ENCODE results near the gene BORCS8. TPM values are rescaled to one million over a fixed set of nuclear protein-coding genes. Genes with fewer than 3 reads are reported as not detected.

The BORCS8 gene
- total and polyA plus RNA-seq, 5 donors from 2014 or later: 20.1 to 28.4 (median 22.8) TPM

DNA sequence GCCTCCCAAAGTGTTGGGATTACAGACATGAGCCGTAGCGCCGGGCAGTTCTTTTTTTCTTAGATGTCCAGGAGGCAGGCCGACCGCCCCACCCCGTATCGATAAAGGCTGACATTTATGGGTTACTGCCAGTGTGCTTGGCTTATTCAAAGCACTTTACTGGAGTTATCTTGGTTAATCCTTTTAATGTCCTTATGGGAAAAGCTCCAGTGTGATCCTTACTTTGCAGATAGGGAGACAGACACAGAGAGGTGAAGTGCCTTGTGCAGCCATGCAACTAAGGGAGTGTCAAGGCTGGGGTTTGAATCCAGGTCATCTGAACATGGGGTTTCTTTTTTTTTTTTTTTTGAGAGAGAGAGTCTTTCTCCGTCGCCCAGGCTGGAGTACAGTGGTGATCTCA, 39.0 kb upstream of the BORCS8 start:
- Mint-ChIP-seq H3K4me3 (no peak overlapping the region), H3K27me3 (peaks cover 17% of the 10 kb centered on the region), H3K9me3 (peaks cover 0 to 14% (median 4%) of the 10 kb centered on the region in 7 donors), H3K36me3 (no peaks in the 10 kb centered on the region), H3K27ac (no peak overlapping the region), H3K4me1 (no peaks in the 10 kb centered on the region)
- no peaks in the 10 kb centered on the region for H3K4me1 ChIP-seq (ENCODE audit: control insufficient read depth, insufficient read depth, low read length, poor library complexity, severe bottlenecking)
- H3K4me3 ChIP-seq (ENCODE audit: low read depth, low read length): no peak overlapping the region
- ATAC-seq (ENCODE audit: low read depth in 2 of 2) (no peak), DNase-seq (no peak)
- no peaks in the 10 kb centered on the region for H3K36me3 ChIP-seq (ENCODE audit: control insufficient read depth, insufficient read depth, low read length)
- H3K27me3 ChIP-seq (ENCODE audit: control insufficient read depth, insufficient read depth, low read length): no peaks in the 10 kb centered on the region
- peaks cover 16 to 19% of the 10 kb centered on the region in 2 experiments for H3K9me3 ChIP-seq (ENCODE audit: control insufficient read depth in 2 of 2, low read length in 2 of 2)
- no peak overlapping the region for H3K27ac ChIP-seq (ENCODE audit: insufficient read depth, low read length, poor library complexity, severe bottlenecking)

GRCh38 chr19:19229701-19230100, 37.7 kb upstream of the BORCS8 start:
- Mint-ChIP-seq H3K9me3 (peaks cover 0 to 7% (median 3%) of the 10 kb centered on the region in 7 donors), H3K4me1 (peaks cover 0 to 4% (median 0%) of the 10 kb centered on the region in 4 donors), H3K27ac (no peak overlapping the region), H3K36me3 (no peaks in the 10 kb centered on the region), H3K27me3 (peaks cover 21% of the 10 kb centered on the region), H3K4me3 (no peak overlapping the region)
- H3K4me1 ChIP-seq (ENCODE audit: control insufficient read depth, insufficient read depth, low read length, poor library complexity, severe bottlenecking): peaks cover 9% of the 10 kb centered on the region
- no peak overlapping the region for H3K4me3 ChIP-seq (ENCODE audit: low read depth, low read length)
- peaks cover 12 to 16% of the 10 kb centered on the region in 2 experiments for H3K9me3 ChIP-seq (ENCODE audit: control insufficient read depth in 2 of 2, low read length in 2 of 2)
- H3K36me3 ChIP-seq (ENCODE audit: control insufficient read depth, insufficient read depth, low read length): no peaks in the 10 kb centered on the region
- no peak for ATAC-seq (ENCODE audit: low read depth in 2 of 2)
- no peak for DNase-seq
- H3K27me3 ChIP-seq (ENCODE audit: control insufficient read depth, insufficient read depth, low read length): no peaks in the 10 kb centered on the region
- H3K27ac ChIP-seq (ENCODE audit: insufficient read depth, low read length, poor library complexity, severe bottlenecking): no peak overlapping the region

DNA sequence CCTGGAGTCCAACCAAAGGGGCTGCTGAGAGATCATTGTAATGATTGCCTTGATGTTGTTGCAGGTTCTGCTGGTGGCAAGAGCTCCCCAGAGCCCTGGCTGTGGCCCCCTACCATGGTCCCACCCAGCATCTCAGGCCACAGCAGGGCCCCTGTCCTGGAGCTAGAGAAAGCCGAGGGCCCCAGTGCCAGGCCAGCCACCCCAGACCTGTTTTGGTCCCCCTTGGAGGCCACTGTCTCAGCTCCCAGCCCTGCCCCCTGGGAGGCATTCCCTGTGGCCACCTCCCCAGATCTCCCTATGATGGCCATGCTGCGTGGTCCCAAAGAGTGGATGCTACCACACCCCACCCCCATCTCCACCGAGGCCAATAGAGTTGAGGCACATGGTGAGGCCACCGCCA, 35.3 kb upstream of the BORCS8 start:
- DNase-seq: no peak
- H3K4me3 Mint-ChIP-seq: no peak overlapping the region
- no peak for ATAC-seq (ENCODE audit: low read depth in 2 of 2)

DNA sequence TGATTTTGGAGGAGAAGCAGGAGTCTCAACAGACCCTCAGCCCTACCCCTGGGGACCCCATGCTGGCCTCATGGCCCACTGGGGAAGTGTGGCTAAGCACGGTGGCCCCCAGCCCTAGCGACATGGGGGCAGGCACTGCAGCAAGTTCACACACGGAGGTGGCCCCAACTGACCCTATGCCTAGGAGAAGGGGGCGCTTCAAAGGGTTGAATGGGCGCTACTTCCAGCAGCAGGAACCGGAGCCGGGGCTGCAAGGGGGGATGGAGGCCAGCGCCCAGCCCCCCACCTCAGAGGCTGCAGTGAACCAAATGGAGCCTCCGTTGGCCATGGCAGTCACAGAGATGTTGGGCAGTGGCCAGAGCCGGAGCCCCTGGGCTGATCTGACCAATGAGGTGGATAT, 34.7 kb upstream of the BORCS8 start:
- Histone ChIP-seq H3K4me3 (ENCODE audit: low read depth, low read length) (no peak overlapping the region), H3K27me3 (ENCODE audit: control insufficient read depth, insufficient read depth, low read length) (peaks cover 3% of the 10 kb centered on the region), H3K27ac (ENCODE audit: insufficient read depth, low read length, poor library complexity, severe bottlenecking) (no peak overlapping the region), H3K36me3 (ENCODE audit: control insufficient read depth, insufficient read depth, low read length) (no peaks in the 10 kb centered on the region), H3K9me3 (ENCODE audit: control insufficient read depth in 2 of 2, low read length in 2 of 2) (no peaks in the 10 kb centered on the region), H3K4me1 (ENCODE audit: control insufficient read depth, insufficient read depth, low read length, poor library complexity, severe bottlenecking) (peaks cover 13% of the 10 kb centered on the region)
- peaks cover 0 to 4% (median 0%) of the 10 kb centered on the region in 4 donors for H3K4me1 Mint-ChIP-seq
- no peak overlapping the region for H3K4me3 Mint-ChIP-seq
- peaks cover 31% of the 10 kb centered on the region for H3K27me3 Mint-ChIP-seq
- H3K9me3 Mint-ChIP-seq: peaks cover 0 to 2% (median 0%) of the 10 kb centered on the region in 7 donors
- H3K27ac Mint-ChIP-seq: no peak overlapping the region
- DNase-seq: no peak
- ATAC-seq (ENCODE audit: low read depth in 2 of 2): no peak
- no peaks in the 10 kb centered on the region for H3K36me3 Mint-ChIP-seq

More for the DNA sequence above, 35.3 kb upstream of the BORCS8 start:
- peaks cover 0 to 2% (median 0%) of the 10 kb centered on the region in 7 donors for H3K9me3 Mint-ChIP-seq
- Histone ChIP-seq H3K9me3 (ENCODE audit: control insufficient read depth in 2 of 2, low read length in 2 of 2) (no peaks in the 10 kb centered on the region), H3K27me3 (ENCODE audit: control insufficient read depth, insufficient read depth, low read length) (peaks cover 3% of the 10 kb centered on the region), H3K4me3 (ENCODE audit: low read depth, low read length) (no peak overlapping the region), H3K27ac (ENCODE audit: insufficient read depth, low read length, poor library complexity, severe bottlenecking) (no peak overlapping the region), H3K4me1 (ENCODE audit: control insufficient read depth, insufficient read depth, low read length, poor library complexity, severe bottlenecking) (peaks cover 13% of the 10 kb centered on the region), H3K36me3 (ENCODE audit: control insufficient read depth, insufficient read depth, low read length) (no peaks in the 10 kb centered on the region)
- no peak overlapping the region for H3K27ac Mint-ChIP-seq
- peaks cover 0 to 4% (median 0%) of the 10 kb centered on the region in 4 donors for H3K4me1 Mint-ChIP-seq
- H3K36me3 Mint-ChIP-seq: no peaks in the 10 kb centered on the region
- peaks cover 31% of the 10 kb centered on the region for H3K27me3 Mint-ChIP-seq

DNA sequence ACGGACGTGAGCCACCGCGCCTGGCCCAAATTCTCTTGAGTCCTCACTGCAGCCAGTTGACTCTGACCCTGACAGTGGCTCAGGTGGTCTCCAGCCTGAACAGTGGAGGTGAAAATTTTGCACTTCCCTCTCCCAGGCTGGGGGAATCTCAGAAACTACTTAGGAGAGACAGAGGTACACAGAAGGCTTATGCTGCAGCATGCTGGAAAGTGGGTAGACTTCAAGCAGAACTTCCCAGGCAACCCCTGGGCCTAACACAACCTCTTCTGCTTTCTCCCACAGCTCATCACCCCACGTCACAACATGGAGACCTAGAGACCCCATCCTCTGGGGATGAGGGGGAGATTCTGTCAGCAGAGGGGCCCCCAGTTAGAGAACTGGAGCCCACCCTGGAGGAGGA, 34.3 kb upstream of the BORCS8 start:
- peaks cover 0 to 4% (median 0%) of the 10 kb centered on the region in 4 donors for H3K4me1 Mint-ChIP-seq
- H3K4me1 ChIP-seq (ENCODE audit: control insufficient read depth, insufficient read depth, low read length, poor library complexity, severe bottlenecking): peaks cover 13% of the 10 kb centered on the region
- H3K36me3 ChIP-seq (ENCODE audit: control insufficient read depth, insufficient read depth, low read length): no peaks in the 10 kb centered on the region
- peaks cover 0 to 2% (median 0%) of the 10 kb centered on the region in 7 donors for H3K9me3 Mint-ChIP-seq
- no peak for DNase-seq
- no peak overlapping the region for H3K4me3 Mint-ChIP-seq
- peaks cover 3% of the 10 kb centered on the region for H3K27me3 ChIP-seq (ENCODE audit: control insufficient read depth, insufficient read depth, low read length)
- H3K36me3 Mint-ChIP-seq: no peaks in the 10 kb centered on the region
- H3K9me3 ChIP-seq (ENCODE audit: control insufficient read depth in 2 of 2, low read length in 2 of 2): no peaks in the 10 kb centered on the region
- no peak overlapping the region for H3K4me3 ChIP-seq (ENCODE audit: low read depth, low read length)
- no peak overlapping the region for H3K27ac Mint-ChIP-seq
- H3K27ac ChIP-seq (ENCODE audit: insufficient read depth, low read length, poor library complexity, severe bottlenecking): no peak overlapping the region
- peaks cover 29% of the 10 kb centered on the region for H3K27me3 Mint-ChIP-seq
- no peak for ATAC-seq (ENCODE audit: low read depth in 2 of 2)

GRCh38 chr19:19224852-19225494, 33.0 kb upstream of the BORCS8 start:
- DNase-seq (peak; percentile 62 to 79 (median 75)), ATAC-seq (ENCODE audit: low read depth in 2 of 2) (peak; percentile 85 to 88)
- no peaks in the 10 kb centered on the region for H3K36me3 ChIP-seq (ENCODE audit: control insufficient read depth, insufficient read depth, low read length)
- H3K4me3 Mint-ChIP-seq: peak overlapping the region in 3 of 4 donors; percentile 71 to 87 (median 83)
- H3K9me3 Mint-ChIP-seq: peaks cover 0 to 2% (median 0%) of the 10 kb centered on the region in 7 donors
- H3K27ac ChIP-seq (ENCODE audit: insufficient read depth, low read length, poor library complexity, severe bottlenecking): no peak overlapping the region
- H3K27ac Mint-ChIP-seq: peak overlapping the region in 1 of 3 donors; percentile 49
- H3K9me3 ChIP-seq (ENCODE audit: control insufficient read depth in 2 of 2, low read length in 2 of 2): no peaks in the 10 kb centered on the region
- peaks cover 3% of the 10 kb centered on the region for H3K27me3 ChIP-seq (ENCODE audit: control insufficient read depth, insufficient read depth, low read length)
- H3K36me3 Mint-ChIP-seq: no peaks in the 10 kb centered on the region
- peaks cover 13% of the 10 kb centered on the region for H3K4me1 ChIP-seq (ENCODE audit: control insufficient read depth, insufficient read depth, low read length, poor library complexity, severe bottlenecking)
- H3K4me3 ChIP-seq (ENCODE audit: low read depth, low read length): no peak overlapping the region
- H3K27me3 Mint-ChIP-seq: peaks cover 29% of the 10 kb centered on the region
- peaks cover 0 to 4% (median 0%) of the 10 kb centered on the region in 4 donors for H3K4me1 Mint-ChIP-seq

DNA sequence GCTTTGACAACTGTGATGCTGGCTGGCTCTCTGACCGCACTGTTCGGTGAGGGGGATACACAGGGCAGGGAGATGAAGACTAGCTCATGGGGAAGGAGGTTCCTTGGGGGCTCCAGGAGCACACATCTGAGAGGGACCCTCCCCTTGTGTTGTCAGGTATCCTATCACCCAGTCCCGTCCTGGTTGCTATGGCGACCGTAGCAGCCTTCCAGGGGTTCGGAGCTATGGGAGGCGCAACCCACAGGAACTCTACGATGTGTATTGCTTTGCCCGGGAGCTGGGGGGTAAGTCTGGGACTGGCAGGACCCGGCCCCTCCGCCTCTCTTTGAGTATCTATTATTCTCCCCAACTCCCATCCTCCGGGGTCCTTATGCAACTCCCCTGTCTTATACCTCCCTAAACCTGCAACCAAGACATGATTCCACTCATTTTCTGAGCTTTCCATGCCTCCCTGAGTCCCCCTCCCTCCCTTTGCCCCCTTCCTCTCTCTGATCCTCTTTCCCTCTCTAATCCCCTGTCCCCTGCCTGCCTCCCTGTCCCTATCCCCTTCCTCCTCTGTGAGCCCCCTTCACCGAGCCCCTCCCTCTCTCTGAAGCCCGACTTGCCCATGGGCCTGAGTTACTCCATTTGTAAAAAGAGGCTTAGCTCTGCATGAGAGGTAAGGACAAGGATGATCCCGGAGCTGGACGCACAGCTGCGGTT, 32.3 kb upstream of the BORCS8 start:
- H3K4me1 ChIP-seq (ENCODE audit: control insufficient read depth, insufficient read depth, low read length, poor library complexity, severe bottlenecking): peaks cover 13% of the 10 kb centered on the region
- Mint-ChIP-seq H3K9me3 (peaks cover 0 to 2% (median 0%) of the 10 kb centered on the region in 7 donors), H3K36me3 (no peaks in the 10 kb centered on the region), H3K27me3 (peaks cover 29% of the 10 kb centered on the region), H3K4me3 (peak overlapping the region in 3 of 4 donors; percentile 62 to 75 (median 66)), H3K27ac (peak overlapping the region in 1 of 3 donors; percentile 49), H3K4me1 (peaks cover 0 to 4% (median 0%) of the 10 kb centered on the region in 4 donors)
- ATAC-seq (ENCODE audit: low read depth in 2 of 2) (no peak), DNase-seq (no peak)
- H3K27ac ChIP-seq (ENCODE audit: insufficient read depth, low read length, poor library complexity, severe bottlenecking): no peak overlapping the region
- no peaks in the 10 kb centered on the region for H3K36me3 ChIP-seq (ENCODE audit: control insufficient read depth, insufficient read depth, low read length)
- no peak overlapping the region for H3K4me3 ChIP-seq (ENCODE audit: low read depth, low read length)
- H3K9me3 ChIP-seq (ENCODE audit: control insufficient read depth in 2 of 2, low read length in 2 of 2): no peaks in the 10 kb centered on the region
- H3K27me3 ChIP-seq (ENCODE audit: control insufficient read depth, insufficient read depth, low read length): peaks cover 3% of the 10 kb centered on the region
